Astrocyte of the spinal cord (primary cell): ENCODE measurements around the gene KRT83.
"Not testable (repeated sequence)": the region's sequence is repeated elsewhere in the genome, so short reads cannot be mapped to it uniquely, and the experiment has no call there.

Experiments
- DNase-seq: peaks from one replicate; pipeline ENCODE4 v3.0.0; 2011; ENCODE audit warnings: low read depth, low spot score
- H3K4me3 ChIP-seq: 2 replicates; pipeline ENCODE4 v1.5.1; 2011; ENCODE audit warnings: low read depth, mild to moderate bottlenecking, low read length, moderate library complexity
- CTCF ChIP-seq: IDR thresholded peaks from 2 replicates; pipeline ENCODE4 v1.5.1; 2012; ENCODE audit warnings: low read depth, mild to moderate bottlenecking, low read length, inconsistent platforms
- in situ Hi-C: cut with HindIII; loops from 2 replicates; pipeline ENCODE4 v1.10.0; 2017; ENCODE audit warnings: low sequenced_read_pairs

KRT83 gene

GRCh38 chr12:52291267-52291935, 29.8 kb downstream of the KRT83 start, which contains the start of gene KRT81:
Gene KRT81 (minus strand): TSS chr12:52291534. CDS start chr12:52291465, 69 bp downstream.
- no peak for DNase-seq
- in situ Hi-C loops = no loop called here
- no peak within 1 kb of the TSS for H3K4me3 ChIP-seq
- no peak for TF ChIP-seq CTCF

- in situ Hi-C loops = not testable (repeated sequence)
Measured at GRCh38 chr12:52290483-52291134, 30.6 kb downstream of the KRT83 start.

GRCh38 chr12:52287816-52288805, 33.1 kb downstream of the KRT83 start:
- in situ Hi-C loops, DNase-seq: not testable (repeated sequence)

More at GRCh38 chr12:52290483-52291134, 30.6 kb downstream of the KRT83 start:
- DNase-seq, H3K4me3 ChIP-seq: not testable (repeated sequence)

GRCh38 chr12:52286857-52287785, 34.1 kb downstream of the KRT83 start:
- H3K4me3 ChIP-seq, DNase-seq, in situ Hi-C loops: not testable (repeated sequence)

More at GRCh38 chr12:52287816-52288805, 33.1 kb downstream of the KRT83 start:
- H3K4me3 ChIP-seq = not testable (repeated sequence)

- no peak overlapping the region for H3K4me3 ChIP-seq
- no peak for DNase-seq
- in situ Hi-C loops = no loop called here
- no peak for TF ChIP-seq CTCF
Measured at GRCh38 chr12:52285851-52286530, 35.2 kb downstream of the KRT83 start.

- in situ Hi-C loops = no loop called here
- no peak overlapping the region for H3K4me3 ChIP-seq
- TF ChIP-seq CTCF = no peak
- peak; percentile 20 for DNase-seq
Measured at GRCh38 chr12:52285172-52285745, 35.9 kb downstream of the KRT83 start.

GRCh38 chr12:52284562-52285171, 36.5 kb downstream of the KRT83 start:
- in situ Hi-C loops = no loop called here
- TF ChIP-seq CTCF = no peak
- DNase-seq = no peak
- no peak overlapping the region for H3K4me3 ChIP-seq
